Hindlimb muscle (tissue), 1 donor: ENCODE measurements around the gene MTREX. TPM values are rescaled to one million over a fixed set of nuclear protein-coding genes. Genes with fewer than 3 reads are reported as not detected.

ENCODE experiments used
- DNase-seq: peaks from one replicate; pipeline ENCODE4 v3.0.0-alpha.2; 2013
- polyA plus RNA-seq: library from polyadenylated mRNA; unstranded; fragments of 120-200 nt; gene quantifications from one replicate; pipeline ENCODE4 v1.2.1, GENCODE V29; 2013; ENCODE audit not compliant: insufficient read length

Gene MTREX
- polyA plus RNA-seq, 1 donor = 58.0 TPM

- no peak for DNase-seq
These were observed 17.8 kb downstream of the MTREX start for GRCh38 chr5:55325621-55326020.

GRCh38 chr5:55327281-55327680 is 19.5 kb downstream of the MTREX start:
- DNase-seq = no peak

- no peak for DNase-seq
These were observed 23.5 kb downstream of the MTREX start for GRCh38 chr5:55331321-55331720.

GRCh38 chr5:55333017-55333416 is 25.2 kb downstream of the MTREX start:
- no peak for DNase-seq

GRCh38 chr5:55333811-55334210 is 26.0 kb downstream of the MTREX start:
- no peak for DNase-seq

GRCh38 chr5:55338092-55338613 is 30.4 kb downstream of the MTREX start:
- no peak for DNase-seq

- DNase-seq = no peak
These were observed 31.0 kb downstream of the MTREX start for GRCh38 chr5:55338810-55339243.

GRCh38 chr5:55343107-55343506 is 35.3 kb downstream of the MTREX start:
- DNase-seq = no peak

- no peak for DNase-seq
These were observed 35.8 kb downstream of the MTREX start for GRCh38 chr5:55343609-55344008.

GRCh38 chr5:55344392-55344992 is 36.7 kb downstream of the MTREX start:
- DNase-seq = peak; percentile 66

- DNase-seq = no peak
These were observed 37.5 kb downstream of the MTREX start for GRCh38 chr5:55345327-55345726.

- no peak for DNase-seq
These were observed 40.0 kb downstream of the MTREX start for GRCh38 chr5:55347786-55348185.

GRCh38 chr5:55350754-55351153 is 43.0 kb downstream of the MTREX start:
- no peak for DNase-seq

- no peak for DNase-seq
These were observed 49.1 kb downstream of the MTREX start for GRCh38 chr5:55356896-55357295.

GRCh38 chr5:55360190-55360589 is 52.4 kb downstream of the MTREX start:
- DNase-seq = no peak

- no peak for DNase-seq
These were observed 56.1 kb downstream of the MTREX start for GRCh38 chr5:55363856-55364255.

- DNase-seq = no peak
These were observed 56.8 kb downstream of the MTREX start for GRCh38 chr5:55364537-55365055.

- no peak for DNase-seq
These were observed 62.6 kb downstream of the MTREX start for GRCh38 chr5:55370291-55370925.

GRCh38 chr5:55371145-55371544 is 63.4 kb downstream of the MTREX start:
- DNase-seq = no peak

GRCh38 chr5:55372130-55372925 is 64.5 kb downstream of the MTREX start:
- DNase-seq = no peak

GRCh38 chr5:55377810-55378209 is 70.0 kb downstream of the MTREX start:
- no peak for DNase-seq

GRCh38 chr5:55383254-55383653 is 75.5 kb downstream of the MTREX start:
- DNase-seq = no peak

GRCh38 chr5:55384072-55384471 is 76.3 kb downstream of the MTREX start:
- no peak for DNase-seq
